HG03575 (cell line): ENCODE data around the gene PIGN.

ENCODE experiments used
- ATAC-seq: cut with Tn5 transposase; IDR thresholded peaks from one replicate; pipeline ENCODE4 v1.9.1; 2021; ENCODE audit not compliant: unreplicated experiment, insufficient number of reproducible peaks, low FRiP score; ENCODE audit errors: extremely low read depth

PIGN gene

DNA sequence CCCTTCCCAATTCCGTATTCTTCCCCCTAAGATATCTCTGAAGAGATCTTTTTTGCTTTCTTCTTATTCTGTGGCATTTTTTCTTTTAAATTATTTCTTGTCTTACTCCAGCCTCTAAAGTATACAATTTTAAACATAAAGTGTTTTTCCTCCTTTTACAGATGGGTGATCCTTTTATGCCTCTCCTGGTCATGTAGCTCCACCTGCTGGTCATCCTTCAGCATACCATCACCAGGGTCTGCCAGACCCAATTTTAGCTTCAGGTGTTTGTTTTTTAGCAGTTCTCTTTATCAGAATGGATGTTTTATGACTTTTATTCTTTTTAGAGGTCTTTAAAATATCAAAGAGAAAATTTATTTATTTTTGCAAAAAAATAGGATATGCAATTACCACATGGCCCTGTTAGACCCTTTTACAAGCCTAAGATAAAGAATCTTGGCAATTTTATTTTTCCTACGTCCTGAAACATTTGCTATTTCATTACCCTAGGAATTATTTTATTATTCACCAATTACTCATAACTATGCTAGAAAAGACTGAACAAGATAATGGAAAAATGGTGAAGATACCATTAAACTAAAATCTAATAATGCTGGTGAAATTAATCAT is 55.5 kb downstream of the PIGN start:
- no peak for ATAC-seq

DNA sequence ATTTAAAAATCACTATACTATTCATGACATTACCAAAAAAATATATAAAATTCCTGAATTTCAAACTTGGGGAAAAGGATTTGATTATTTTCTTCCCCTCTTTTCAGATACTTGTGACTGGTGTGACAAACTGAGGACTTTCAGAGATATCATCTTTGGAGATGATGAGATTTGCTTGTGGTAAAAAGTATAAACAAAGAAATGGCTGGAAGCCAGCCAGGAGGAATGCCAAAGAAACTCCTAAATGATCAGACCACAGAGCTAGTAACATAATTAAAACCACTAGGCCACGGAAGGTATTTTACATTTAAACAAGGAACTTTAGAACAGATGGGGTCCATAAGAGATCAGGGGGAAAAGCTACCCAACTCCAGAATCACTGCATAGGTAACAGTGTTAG is 58.7 kb downstream of the PIGN start:
- ATAC-seq: no peak

DNA sequence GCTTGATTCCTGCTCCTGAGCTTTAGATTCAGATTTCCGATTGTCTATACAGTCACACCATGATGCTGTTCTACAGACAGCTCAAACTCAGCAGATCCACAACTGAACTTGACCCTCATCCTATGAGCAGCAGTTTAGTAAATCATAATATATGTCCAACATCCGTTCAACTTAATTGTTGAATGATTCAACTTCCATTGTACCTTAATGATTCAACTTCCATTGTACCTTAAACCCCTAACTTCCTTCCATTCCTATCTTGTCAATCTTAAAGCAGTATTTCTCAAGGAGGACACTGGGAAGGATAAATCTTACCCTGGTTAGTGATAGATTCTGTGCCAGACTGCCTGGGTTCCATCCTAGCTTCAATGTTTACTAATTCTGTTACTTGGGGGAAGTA is 60.1 kb downstream of the PIGN start:
- no peak for ATAC-seq

DNA sequence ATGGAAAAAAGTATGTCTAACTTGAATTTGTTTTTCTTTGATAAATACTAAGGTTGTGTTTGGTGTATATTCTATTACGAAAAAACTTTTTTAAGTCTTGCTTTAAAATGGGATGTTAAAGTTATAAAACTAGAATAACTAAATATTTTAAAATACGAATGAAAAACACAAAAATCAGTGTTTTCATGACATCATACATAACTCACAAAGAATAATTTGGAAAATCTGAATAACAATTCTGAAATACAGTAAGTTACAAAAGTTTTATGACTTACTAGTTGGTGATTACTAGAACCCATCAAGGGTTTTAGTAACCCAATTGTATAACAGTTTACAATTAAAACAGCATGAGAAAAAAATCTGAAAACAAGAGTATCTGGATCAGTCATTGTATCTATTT is 61.2 kb downstream of the PIGN start:
- no peak for ATAC-seq

DNA sequence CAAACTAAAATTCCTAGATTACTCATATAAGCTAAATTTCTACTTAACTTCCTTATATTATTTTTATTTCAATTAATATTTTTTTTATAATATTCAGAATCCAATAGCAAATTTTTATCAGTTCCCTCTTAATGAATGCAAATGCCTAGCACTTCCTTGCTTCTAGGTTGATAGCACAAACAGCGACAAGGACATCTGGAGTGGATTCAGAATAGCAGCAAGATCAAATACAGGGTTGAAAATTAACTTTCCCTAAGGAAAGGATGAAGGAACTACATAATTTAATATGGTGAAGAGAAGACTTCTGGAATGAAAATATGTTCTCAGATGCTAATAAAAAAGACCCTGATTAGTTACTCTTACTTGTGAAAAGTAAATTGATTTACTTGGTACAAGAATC is 64.5 kb downstream of the PIGN start:
- no peak for ATAC-seq

DNA sequence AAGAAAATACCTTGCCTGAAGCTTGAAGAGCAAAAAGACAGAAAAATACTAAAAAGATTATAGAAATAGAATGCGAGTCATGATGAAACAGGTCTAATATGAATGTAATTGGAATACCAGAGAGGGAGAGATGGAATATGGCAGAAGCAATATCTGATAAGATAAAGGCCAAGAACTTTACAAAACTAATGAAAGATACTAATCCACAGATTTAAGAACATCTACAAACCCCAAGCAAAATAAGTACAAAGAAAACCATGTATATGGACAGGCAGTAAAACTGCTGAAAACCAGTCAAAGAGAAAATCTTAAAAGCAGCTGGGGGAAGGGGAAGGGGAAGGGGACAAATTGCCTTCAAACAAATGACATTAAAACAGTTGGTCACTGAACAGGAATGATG is 67.0 kb downstream of the PIGN start:
- no peak for ATAC-seq

DNA sequence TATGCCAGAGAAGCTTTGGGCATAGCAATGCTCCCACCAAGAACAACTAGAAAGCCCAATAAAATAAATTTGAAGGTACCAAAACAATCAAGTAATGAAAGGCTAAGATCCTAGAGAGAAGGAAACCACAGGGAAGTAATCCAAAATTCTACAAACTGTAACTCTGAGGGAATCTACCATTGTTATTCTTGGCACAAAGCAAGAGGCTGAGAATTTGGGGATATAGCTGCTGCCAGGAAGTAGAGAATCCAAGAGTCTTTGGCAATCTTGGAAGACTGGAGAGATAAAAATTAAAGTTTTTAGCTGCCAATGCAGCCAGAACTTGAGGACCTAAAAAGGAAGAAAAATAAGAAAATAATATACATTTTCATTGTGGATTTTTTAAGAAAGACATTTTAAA is 68.5 kb downstream of the PIGN start:
- no peak for ATAC-seq

DNA sequence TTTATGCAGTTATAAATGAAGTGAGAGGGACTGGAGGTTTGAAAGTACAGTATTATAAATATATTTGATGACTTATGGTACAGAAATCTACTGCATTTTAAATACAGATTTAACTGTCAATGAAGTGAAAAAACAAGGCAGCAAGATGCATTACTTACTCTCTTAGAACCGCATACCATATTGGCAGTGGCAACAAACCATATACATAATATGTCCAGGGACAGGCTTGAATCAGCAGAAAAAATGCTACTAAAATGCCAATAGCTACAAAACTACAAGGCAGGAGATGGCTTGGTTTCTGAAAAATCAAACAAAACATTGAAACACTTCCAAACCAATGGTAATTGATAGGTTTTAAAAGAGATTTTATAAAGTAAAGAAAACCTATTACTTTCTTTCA is 77.2 kb downstream of the PIGN start:
- ATAC-seq: no peak

DNA sequence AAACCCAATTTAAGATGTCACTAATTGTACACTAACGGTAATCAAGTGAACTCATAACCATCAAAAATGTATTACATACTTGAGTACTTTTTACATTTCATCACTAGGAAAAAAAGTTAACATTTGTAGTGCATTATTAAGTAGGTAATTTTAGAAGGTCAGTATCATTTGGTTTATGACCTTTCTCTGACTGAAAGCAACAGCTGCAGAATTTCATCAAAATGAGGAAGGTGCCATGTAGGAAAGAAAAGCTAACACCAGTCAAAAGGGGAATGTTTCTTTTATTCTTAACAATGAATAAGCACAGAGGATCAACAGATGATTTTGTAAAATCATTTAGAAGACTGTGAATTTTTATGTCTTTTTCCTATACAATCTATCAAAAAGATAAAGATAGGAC is 79.0 kb downstream of the PIGN start:
- ATAC-seq: no peak

DNA sequence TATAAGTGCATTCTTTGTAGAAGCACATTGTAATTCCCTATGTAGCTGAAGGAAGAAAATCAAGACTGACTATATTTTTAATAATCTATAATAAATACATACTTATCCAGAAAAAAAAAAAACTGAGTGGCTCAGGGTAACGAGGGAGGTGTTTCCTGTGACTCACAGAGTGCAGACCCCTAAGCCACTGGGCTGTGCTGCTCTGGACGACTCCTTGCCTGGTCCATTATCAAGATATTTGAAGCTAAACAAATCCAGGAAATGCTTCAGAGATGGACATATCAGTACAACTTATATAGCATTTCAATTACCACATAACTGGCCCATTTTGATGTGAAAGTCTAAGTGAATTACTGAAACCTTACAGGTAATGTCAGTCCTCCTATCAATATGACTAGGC is 80.6 kb downstream of the PIGN start:
- ATAC-seq: no peak

DNA sequence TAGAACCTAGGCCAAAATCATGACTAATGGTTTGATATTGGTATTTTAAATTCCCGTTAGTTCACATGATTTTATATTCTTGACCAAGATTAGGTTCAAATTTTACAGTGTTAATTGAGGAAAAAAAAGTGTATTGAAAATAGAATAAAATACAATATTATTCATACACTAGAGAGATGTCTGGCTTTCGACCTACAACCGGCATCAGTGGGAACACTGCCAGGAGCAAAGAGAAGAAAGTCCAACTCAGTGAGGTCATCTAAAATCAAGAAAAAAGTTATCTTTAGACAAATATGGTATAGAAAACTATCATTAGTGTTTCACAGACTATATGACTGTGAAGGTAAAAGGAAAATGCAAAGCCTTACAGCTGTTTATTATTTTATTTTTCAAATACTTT is 81.5 kb downstream of the PIGN start:
- ATAC-seq: no peak

DNA sequence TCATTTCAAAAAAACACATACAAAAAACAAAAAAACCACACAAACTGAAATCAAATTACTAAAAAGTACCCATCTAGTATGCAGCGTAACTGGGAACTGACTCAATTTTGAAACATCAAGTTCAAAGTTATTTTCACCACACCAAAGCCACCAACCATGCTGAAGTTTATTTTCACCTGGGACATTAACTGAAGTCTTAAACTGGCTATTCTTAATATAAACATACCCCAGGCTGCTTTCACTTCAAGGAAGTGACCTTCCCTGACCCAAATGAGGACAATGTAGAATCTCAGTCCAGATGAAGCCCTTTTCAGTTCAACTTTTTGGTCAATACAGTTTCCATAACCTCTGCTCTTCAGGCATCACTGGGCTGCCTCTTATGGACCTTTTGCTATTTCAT is 84.6 kb downstream of the PIGN start:
- ATAC-seq: no peak

DNA sequence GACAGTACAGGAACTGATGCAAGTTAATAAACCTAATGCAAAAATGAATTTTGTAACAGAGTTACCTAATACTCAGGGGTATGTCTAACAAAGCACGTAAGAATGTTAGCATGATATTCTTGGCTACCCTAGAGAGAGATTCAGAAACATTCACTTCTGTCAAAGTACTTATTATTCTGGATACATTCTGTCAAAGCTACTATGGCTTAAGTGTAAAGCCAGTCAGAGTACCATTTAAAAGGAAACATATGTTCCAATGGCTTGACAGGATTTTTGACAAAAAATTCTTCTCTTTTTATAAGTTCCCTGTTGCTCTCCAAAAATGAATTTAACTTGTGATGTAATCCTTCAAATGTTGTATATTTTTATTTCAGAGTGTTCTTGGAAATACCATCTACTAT is 85.5 kb downstream of the PIGN start:
- no peak for ATAC-seq

DNA sequence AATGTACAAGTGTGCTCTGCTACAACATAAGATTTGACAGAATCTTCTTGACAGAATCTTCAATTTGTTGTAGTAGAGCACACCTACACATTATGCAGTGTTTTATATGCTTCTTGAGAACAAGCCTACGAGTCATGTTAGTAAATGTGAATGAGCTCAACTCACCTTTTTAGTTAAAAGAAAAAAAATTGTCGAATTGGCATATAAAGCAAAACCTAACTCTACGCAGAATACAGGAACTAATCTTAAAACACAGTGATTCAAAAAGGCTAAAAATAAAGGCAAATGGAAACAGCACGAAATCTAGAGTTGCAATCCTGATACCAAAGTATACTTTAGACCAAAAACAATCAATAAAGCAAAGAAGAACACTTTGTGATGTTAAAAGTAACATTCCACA is 87.9 kb downstream of the PIGN start:
- no peak for ATAC-seq

DNA sequence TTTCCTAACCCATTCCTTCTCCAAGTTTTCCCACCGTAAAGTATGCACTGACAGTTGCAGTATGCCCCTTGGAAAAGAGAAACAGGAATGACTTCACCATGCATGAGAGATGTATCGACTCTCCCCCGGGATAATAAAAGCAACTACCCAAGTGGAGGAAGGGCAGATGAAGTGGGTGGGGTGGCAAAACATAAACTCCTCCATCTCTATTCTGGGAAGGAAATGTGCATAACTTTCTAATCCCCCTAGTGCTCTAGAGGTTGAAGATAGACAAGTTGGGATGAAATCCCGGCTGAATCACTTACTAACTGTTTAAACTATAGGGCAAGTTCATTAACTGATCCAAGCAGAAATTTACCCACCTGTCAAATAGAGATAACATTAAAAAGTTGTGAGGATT is 89.2 kb downstream of the PIGN start:
- no peak for ATAC-seq

DNA sequence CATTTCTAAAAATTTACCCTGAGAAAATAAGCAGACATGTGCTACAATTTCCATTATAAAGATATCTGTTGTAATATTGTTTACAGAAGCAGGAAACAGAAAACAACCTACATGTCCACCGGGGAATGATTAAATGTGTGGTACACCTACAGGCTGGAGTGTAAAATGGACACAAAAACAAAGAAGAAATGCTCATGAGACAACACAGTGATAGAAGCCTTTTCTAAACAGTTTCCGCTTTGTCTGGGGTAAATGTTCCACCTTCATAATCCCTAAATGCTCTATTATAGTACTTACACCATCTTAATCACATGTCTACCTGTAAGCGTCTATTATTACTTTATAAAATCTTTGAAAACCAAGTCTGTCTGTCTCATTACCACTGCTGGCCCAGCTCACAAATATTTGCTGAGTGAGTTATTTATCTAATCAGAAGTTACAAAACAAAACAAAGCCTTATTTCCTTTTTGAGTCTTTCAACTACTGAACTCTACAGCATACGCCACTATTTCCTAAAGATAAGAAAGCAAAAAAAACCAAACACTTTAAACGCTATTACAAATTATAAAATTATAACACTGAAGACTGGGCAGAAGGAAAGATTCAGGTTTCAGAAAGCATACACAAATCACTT is 95.3 kb downstream of the PIGN start:
- ATAC-seq: no peak

DNA sequence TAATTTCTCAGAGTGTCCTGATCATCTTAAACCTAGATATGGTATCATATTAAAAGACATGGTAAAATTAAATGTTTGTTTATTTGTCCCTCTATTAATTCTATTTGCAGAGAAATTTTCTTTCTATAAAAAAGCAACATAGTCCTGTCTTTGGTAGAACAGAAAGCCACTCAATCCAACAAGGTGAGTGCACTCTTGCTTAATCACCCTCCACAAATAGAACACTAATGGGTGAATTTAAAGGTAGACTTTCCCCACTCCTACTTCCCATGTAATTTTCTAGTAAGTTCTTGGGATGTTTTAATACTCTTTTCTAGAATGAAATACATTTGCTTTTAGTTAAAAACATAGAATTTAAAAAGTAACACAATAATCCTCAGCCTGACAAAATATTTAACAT is 97.7 kb downstream of the PIGN start:
- no peak for ATAC-seq

DNA sequence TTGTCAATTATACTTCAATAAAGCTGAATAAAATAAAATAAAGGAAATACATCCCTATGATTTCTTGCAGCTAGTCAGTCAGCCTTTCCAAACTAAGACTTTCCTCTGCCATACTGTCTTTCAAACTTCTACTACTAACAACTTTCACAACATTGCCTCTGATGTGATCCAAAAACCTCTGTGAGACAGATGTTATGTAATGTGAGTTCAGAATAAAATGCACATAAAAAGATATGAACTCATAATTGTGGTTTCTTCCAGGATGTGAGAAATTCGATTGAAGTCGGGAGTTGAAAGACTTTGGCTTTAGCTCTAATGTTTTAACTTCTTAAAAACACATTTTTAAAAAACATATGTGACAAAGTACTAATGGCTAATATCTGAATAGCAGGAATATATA is 98.7 kb downstream of the PIGN start:
- ATAC-seq: no peak

DNA sequence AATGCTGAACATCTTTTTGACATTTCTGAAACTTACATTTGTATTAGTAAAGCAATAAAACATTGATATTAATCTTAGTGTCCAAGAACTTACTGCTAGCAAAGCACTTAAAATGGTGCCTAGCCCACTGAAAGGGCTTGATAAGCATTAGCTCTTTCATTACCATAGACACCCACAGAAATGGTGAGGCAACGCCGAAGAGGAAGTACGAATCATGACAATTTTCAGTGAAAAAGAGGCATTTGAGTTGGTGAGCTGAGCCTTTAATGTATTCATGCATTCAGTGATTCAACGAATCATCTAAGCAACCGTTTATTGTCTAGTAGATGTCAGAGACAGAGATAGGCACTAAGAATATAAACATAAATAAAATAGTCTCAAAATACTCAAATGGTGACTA is 101.1 kb downstream of the PIGN start:
- no peak for ATAC-seq

DNA sequence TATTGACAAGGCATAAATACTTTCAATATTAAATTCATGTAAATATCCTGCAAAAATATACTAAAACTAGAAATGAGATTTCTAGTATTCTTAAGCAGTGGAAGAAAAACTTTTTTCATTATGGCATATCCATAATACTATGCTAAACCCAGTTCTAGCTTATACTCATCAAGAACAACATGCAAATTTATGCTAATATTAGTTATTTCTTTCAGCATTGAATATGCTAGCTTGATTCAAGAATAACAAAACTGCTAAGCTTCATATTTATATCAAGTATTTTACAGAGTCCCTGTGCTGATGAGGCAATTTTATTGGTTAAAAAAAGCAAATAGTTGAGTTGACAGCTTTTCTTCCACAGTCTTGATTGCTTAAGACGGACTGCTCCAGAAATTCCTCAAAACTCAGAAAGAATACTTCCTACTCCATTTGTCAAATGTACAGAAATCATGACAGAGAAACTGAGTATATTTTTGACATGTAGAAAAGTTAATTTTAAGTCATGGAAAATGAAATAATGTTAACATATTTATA is 105.0 kb downstream of the PIGN start:
- no peak for ATAC-seq

DNA sequence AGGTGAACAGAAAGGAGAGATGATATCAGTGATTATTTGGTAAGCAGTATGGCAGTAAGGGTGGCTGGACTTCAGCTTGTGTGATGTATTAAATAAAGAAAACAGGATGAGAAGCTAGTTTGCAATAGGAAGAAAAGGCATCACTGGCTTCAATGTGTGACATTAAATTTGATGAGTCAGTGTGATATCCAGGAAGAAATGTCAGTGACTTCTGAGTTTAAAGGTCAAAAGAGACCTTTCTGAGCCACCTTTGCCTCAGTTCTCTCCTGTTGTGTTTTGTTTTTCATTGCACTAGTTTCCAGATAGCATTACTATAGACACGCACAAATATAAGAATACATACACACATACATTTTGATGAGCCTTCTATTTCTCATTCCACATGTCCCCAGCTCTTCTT is 105.6 kb downstream of the PIGN start:
- no peak for ATAC-seq
